Loucy (cell line): Measurements from ENCODE around the gene RPL27A.

Experiments used
- H2AFZ ChIP-seq: fragments of 200-600 bp; sonication (generic); 2 replicates; pipeline ENCODE4 v1.6.0; 2016; ENCODE audit warnings: antibody characterized with exemption, mild to moderate bottlenecking, low read length, moderate library complexity
- H3F3A ChIP-seq: fragments of 200-600 bp; 2 replicates; pipeline ENCODE4 v1.6.0; 2016; ENCODE audit warnings: antibody characterized with exemption, low read depth, mild to moderate bottlenecking
- H3K27me3 ChIP-seq: fragments of 200-600 bp; sonication (generic); 2 replicates; pipeline ENCODE4 v1.6.1; 2014; ENCODE audit warnings: low read length, mild to moderate bottlenecking; ENCODE audit not compliant: insufficient read depth, poor library complexity, severe bottlenecking
- H3K36me3 ChIP-seq: fragments of 200-600 bp; sonication (generic); 2 replicates; pipeline ENCODE4 v1.6.1; 2016; ENCODE audit warnings: low read length; ENCODE audit not compliant: insufficient read depth
- H3K4me1 ChIP-seq: fragments of 200-600 bp; sonication (generic); 2 replicates; pipeline ENCODE4 v1.5.1; 2014; ENCODE audit warnings: low read length, mild to moderate bottlenecking; ENCODE audit not compliant: insufficient read depth, poor library complexity, severe bottlenecking
- H3K4me2 ChIP-seq: fragments of 200-600 bp; sonication (generic); 2 replicates; pipeline ENCODE4 v1.6.0; 2014; ENCODE audit warnings: antibody characterized with exemption, low read length, low read depth, mild to moderate bottlenecking; ENCODE audit not compliant: poor library complexity, severe bottlenecking
- H3K4me3 ChIP-seq: fragments of 200-600 bp; sonication (generic); 2 replicates; pipeline ENCODE4 v1.5.1; 2014; ENCODE audit warnings: low read length, mild to moderate bottlenecking, mixed read lengths; ENCODE audit not compliant: poor library complexity, severe bottlenecking
- H3K79me2 ChIP-seq: fragments of 200-600 bp; sonication (generic); 2 replicates; pipeline ENCODE4 v1.6.1; 2014; ENCODE audit warnings: low read length; ENCODE audit not compliant: insufficient read depth
- H3K9ac ChIP-seq: fragments of 200-600 bp; sonication (generic); 2 replicates; pipeline ENCODE4 v1.6.0; 2014; ENCODE audit warnings: mild to moderate bottlenecking, low read depth, low read length, moderate library complexity; ENCODE audit not compliant: poor library complexity, severe bottlenecking
- H3K9me2 ChIP-seq: fragments of 200-600 bp; sonication (generic); replicated peaks from 2 replicates; pipeline ENCODE4 v1.6.1; 2016; ENCODE audit warnings: low read depth, low read length, mixed read lengths
- H3K9me3 ChIP-seq: fragments of 200-600 bp; sonication (generic); 2 replicates; pipeline ENCODE4 v1.6.1; 2014; ENCODE audit warnings: mild to moderate bottlenecking, antibody characterized with exemption, low read length, low read depth; ENCODE audit not compliant: insufficient read depth
- H4K20me1 ChIP-seq: fragments of 200-600 bp; sonication (generic); 2 replicates; pipeline ENCODE4 v1.6.0; 2014; ENCODE audit warnings: antibody characterized with exemption, low read length, mild to moderate bottlenecking; ENCODE audit not compliant: insufficient read depth, poor library complexity, severe bottlenecking
- EZH2phosphoT487 ChIP-seq: fragments of 200-600 bp; IDR thresholded peaks from 2 replicates; pipeline ENCODE4 v1.6.1; 2018; ENCODE audit warnings: antibody characterized with exemption, mild to moderate bottlenecking, moderate library complexity, borderline replicate concordance
- TF ChIP-seq, protein P1 (sequence below): fragments of 200-600 bp; sonication (generic); conservative IDR thresholded peaks from 2 replicates; pipeline ENCODE4 v1.5.1; 2014; ENCODE audit warnings: mild to moderate bottlenecking, antibody characterized with exemption, low read length

Gene RPL27A

GRCh38 chr11:8656291-8656690 is 26.3 kb upstream of the RPL27A start:
- no peaks in the 10 kb centered on the region for H3K79me2 ChIP-seq
- TF ChIP-seq, protein P1, sequence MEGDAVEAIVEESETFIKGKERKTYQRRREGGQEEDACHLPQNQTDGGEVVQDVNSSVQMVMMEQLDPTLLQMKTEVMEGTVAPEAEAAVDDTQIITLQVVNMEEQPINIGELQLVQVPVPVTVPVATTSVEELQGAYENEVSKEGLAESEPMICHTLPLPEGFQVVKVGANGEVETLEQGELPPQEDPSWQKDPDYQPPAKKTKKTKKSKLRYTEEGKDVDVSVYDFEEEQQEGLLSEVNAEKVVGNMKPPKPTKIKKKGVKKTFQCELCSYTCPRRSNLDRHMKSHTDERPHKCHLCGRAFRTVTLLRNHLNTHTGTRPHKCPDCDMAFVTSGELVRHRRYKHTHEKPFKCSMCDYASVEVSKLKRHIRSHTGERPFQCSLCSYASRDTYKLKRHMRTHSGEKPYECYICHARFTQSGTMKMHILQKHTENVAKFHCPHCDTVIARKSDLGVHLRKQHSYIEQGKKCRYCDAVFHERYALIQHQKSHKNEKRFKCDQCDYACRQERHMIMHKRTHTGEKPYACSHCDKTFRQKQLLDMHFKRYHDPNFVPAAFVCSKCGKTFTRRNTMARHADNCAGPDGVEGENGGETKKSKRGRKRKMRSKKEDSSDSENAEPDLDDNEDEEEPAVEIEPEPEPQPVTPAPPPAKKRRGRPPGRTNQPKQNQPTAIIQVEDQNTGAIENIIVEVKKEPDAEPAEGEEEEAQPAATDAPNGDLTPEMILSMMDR: no peak
- TF ChIP-seq EZH2phosphoT487: no peak
- no peaks in the 10 kb centered on the region for H3K9me2 ChIP-seq
- H4K20me1 ChIP-seq: no peaks in the 10 kb centered on the region
- H3K9me3 ChIP-seq: no peaks in the 10 kb centered on the region
- H3K9ac ChIP-seq: no peak overlapping the region
- no peak overlapping the region for H2AFZ ChIP-seq
- no peak overlapping the region for H3K4me2 ChIP-seq
- no peaks in the 10 kb centered on the region for H3K36me3 ChIP-seq
- no peaks in the 10 kb centered on the region for H3F3A ChIP-seq
- no peaks in the 10 kb centered on the region for H3K4me1 ChIP-seq
- H3K27me3 ChIP-seq: no peaks in the 10 kb centered on the region
- no peak overlapping the region for H3K4me3 ChIP-seq

GRCh38 chr11:8658321-8659057 is 24.1 kb upstream of the RPL27A start:
- Histone ChIP-seq H3K79me2 (no peaks in the 10 kb centered on the region), H3F3A (no peaks in the 10 kb centered on the region), H3K9ac (no peak overlapping the region), H3K4me1 (no peaks in the 10 kb centered on the region), H4K20me1 (no peaks in the 10 kb centered on the region), H2AFZ (no peak overlapping the region), H3K9me3 (no peaks in the 10 kb centered on the region), H3K9me2 (no peaks in the 10 kb centered on the region), H3K4me3 (no peak overlapping the region), H3K4me2 (no peak overlapping the region), H3K36me3 (no peaks in the 10 kb centered on the region), H3K27me3 (no peaks in the 10 kb centered on the region)
- no peak for TF ChIP-seq EZH2phosphoT487
- TF ChIP-seq, protein P1: no peak

DNA sequence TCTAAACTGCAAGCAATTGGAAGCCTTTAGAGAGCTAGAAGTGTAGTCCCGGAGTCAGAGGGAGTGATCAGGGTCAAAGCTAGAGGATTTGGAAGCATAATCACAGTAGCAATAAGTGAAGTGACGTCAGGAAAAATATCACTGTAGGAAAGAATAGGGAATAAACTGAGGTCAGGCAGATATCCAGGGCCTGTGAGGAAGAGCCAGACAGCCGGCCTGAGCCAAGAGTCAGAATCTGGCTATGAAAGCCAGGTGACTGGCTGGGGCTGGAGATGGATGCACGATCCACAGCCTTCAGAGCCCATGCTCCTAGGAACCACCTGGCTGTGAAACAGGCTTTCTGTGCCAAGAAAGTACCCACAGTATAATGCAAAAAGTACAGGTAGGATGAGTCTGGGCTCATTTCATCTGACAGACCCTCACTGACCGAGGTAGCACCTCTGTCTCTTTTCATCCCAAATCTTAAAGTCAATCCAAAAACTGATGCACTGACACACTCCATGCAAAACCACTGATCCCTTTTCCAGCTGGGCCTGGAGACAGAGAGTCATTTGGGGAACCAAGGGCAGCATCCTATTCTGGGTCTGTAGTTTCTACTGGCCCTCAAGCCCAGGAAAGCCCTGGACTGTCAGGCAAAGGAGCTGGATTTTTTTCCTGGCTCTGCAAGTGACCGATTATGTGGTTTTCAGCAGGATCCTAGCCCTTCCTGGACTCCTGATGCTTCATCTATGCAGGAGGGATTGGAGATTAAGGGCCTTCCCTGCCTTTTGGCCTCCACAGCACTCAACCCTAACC is 21.4 kb upstream of the RPL27A start:
- no peaks in the 10 kb centered on the region for H3F3A ChIP-seq
- no peaks in the 10 kb centered on the region for H3K27me3 ChIP-seq
- H3K4me3 ChIP-seq: no peak overlapping the region
- no peaks in the 10 kb centered on the region for H4K20me1 ChIP-seq
- no peaks in the 10 kb centered on the region for H3K79me2 ChIP-seq
- H2AFZ ChIP-seq: no peak overlapping the region
- TF ChIP-seq EZH2phosphoT487: no peak
- TF ChIP-seq, protein P1: no peak
- no peaks in the 10 kb centered on the region for H3K4me1 ChIP-seq
- H3K9me2 ChIP-seq: no peaks in the 10 kb centered on the region
- no peaks in the 10 kb centered on the region for H3K9me3 ChIP-seq
- no peak overlapping the region for H3K4me2 ChIP-seq
- H3K9ac ChIP-seq: no peak overlapping the region
- H3K36me3 ChIP-seq: no peaks in the 10 kb centered on the region
